Osteoblast (primary cell): ENCODE results near the gene P2RY14. TPM values are rescaled to one million over a fixed set of nuclear protein-coding genes. Genes with fewer than 3 reads are reported as not detected.

Source experiments
- DNase-seq: peaks from one replicate; pipeline ENCODE4 v3.0.0; 2011; ENCODE audit warnings: low spot score, mixed read lengths; ENCODE audit not compliant: insufficient read length; ENCODE audit errors: missing footprints
- H2AFZ ChIP-seq: 2 replicates; pipeline ENCODE4 v1.6.0; 2011; ENCODE audit warnings: mild to moderate bottlenecking, low read length
- H3K27ac ChIP-seq: 2 replicates; pipeline ENCODE4 v1.5.1; 2011; ENCODE audit warnings: mild to moderate bottlenecking, low read depth, low read length, moderate library complexity
- H3K27me3 ChIP-seq: 2 replicates; pipeline ENCODE4 v1.6.0; 2012; ENCODE audit warnings: mild to moderate bottlenecking, control low read depth, inconsistent platforms, low read length, moderate library complexity; ENCODE audit not compliant: insufficient read depth
- H3K36me3 ChIP-seq: 2 replicates; pipeline ENCODE4 v1.5.1; 2011; ENCODE audit warnings: mild to moderate bottlenecking, low read length, control low read depth, moderate library complexity; ENCODE audit not compliant: insufficient read depth
- H3K4me1 ChIP-seq: 2 replicates; pipeline ENCODE4 v1.5.1; 2011; ENCODE audit warnings: mild to moderate bottlenecking, low read length, control low read depth, moderate library complexity; ENCODE audit not compliant: insufficient read depth
- H3K4me2 ChIP-seq: 2 replicates; pipeline ENCODE4 v1.6.0; 2011; ENCODE audit warnings: mild to moderate bottlenecking, low read length; ENCODE audit not compliant: insufficient read depth
- H3K4me3 ChIP-seq: fragments of 200-600 bp; sonication (generic); 3 replicates; pipeline ENCODE4 v1.5.1; 2012; ENCODE audit warnings: mild to moderate bottlenecking, low read length, inconsistent platforms; ENCODE audit not compliant: insufficient read depth
- H3K79me2 ChIP-seq: 2 replicates; pipeline ENCODE4 v1.6.0; 2012; ENCODE audit warnings: mild to moderate bottlenecking, low read length, control low read depth, inconsistent platforms; ENCODE audit not compliant: insufficient read depth
- H3K9me3 ChIP-seq: 2 replicates; pipeline ENCODE4 v1.5.1; 2011; ENCODE audit warnings: low read depth, low read length, control low read depth
- H4K20me1 ChIP-seq: 2 replicates; pipeline ENCODE4 v1.6.0; 2012; ENCODE audit warnings: mild to moderate bottlenecking, low read length, control low read depth; ENCODE audit not compliant: insufficient read depth
- CTCF ChIP-seq: IDR thresholded peaks from 2 replicates; pipeline ENCODE4 v1.5.1; 2011; ENCODE audit warnings: mild to moderate bottlenecking, low read depth, low read length, moderate library complexity; ENCODE audit errors: extremely low read depth
- total RNA-seq: library from RNA; depleted of rRNA; stranded (reverse); fragments of >200 nt; gene quantifications from 2 replicates; pipeline ENCODE4 v1.2.3, GENCODE V29; 2012

The P2RY14 gene
- total RNA-seq, 1 donor, result not detected

- Histone ChIP-seq H4K20me1 (no peaks in the 10 kb centered on the region), H3K27ac (no peak overlapping the region), H3K27me3 (peaks cover 6% of the 10 kb centered on the region), H3K4me3 (no peak overlapping the region), H2AFZ (no peak overlapping the region), H3K79me2 (no peaks in the 10 kb centered on the region), H3K9me3 (no peaks in the 10 kb centered on the region), H3K4me2 (no peak overlapping the region), H3K4me1 (peaks cover 40% of the 10 kb centered on the region), H3K36me3 (no peaks in the 10 kb centered on the region)
- no peak for TF ChIP-seq CTCF
- DNase-seq, result no peak
Measured at GRCh38 chr3:151303751-151304150, 25.4 kb upstream of the P2RY14 start.

GRCh38 chr3:151301787-151302186, 23.4 kb upstream of the P2RY14 start:
- Histone ChIP-seq H3K4me2 (no peak overlapping the region), H3K79me2 (no peaks in the 10 kb centered on the region), H3K4me1 (peaks cover 31% of the 10 kb centered on the region), H4K20me1 (no peaks in the 10 kb centered on the region), H3K4me3 (no peak overlapping the region), H3K9me3 (no peaks in the 10 kb centered on the region), H3K27ac (no peak overlapping the region), H3K27me3 (peaks cover 6% of the 10 kb centered on the region), H3K36me3 (no peaks in the 10 kb centered on the region), H2AFZ (no peak overlapping the region)
- TF ChIP-seq CTCF, result no peak
- DNase-seq, result no peak

- H3K9me3 ChIP-seq, result no peaks in the 10 kb centered on the region
- H3K27me3 ChIP-seq, result peaks cover 6% of the 10 kb centered on the region
- H3K27ac ChIP-seq, result no peak overlapping the region
- no peak for DNase-seq
- no peak overlapping the region for H3K4me2 ChIP-seq
- no peak overlapping the region for H3K4me3 ChIP-seq
- no peaks in the 10 kb centered on the region for H3K36me3 ChIP-seq
- H3K79me2 ChIP-seq, result no peaks in the 10 kb centered on the region
- TF ChIP-seq CTCF, result no peak
- no peaks in the 10 kb centered on the region for H4K20me1 ChIP-seq
- H2AFZ ChIP-seq, result no peak overlapping the region
- H3K4me1 ChIP-seq, result peaks cover 21% of the 10 kb centered on the region
Measured at GRCh38 chr3:151300539-151300938, 22.2 kb upstream of the P2RY14 start.

- TF ChIP-seq CTCF, result no peak
- Histone ChIP-seq H3K36me3 (no peaks in the 10 kb centered on the region), H4K20me1 (no peaks in the 10 kb centered on the region), H2AFZ (no peak overlapping the region), H3K27ac (no peak overlapping the region), H3K27me3 (peaks cover 6% of the 10 kb centered on the region), H3K9me3 (no peaks in the 10 kb centered on the region), H3K4me1 (peaks cover 10% of the 10 kb centered on the region), H3K79me2 (no peaks in the 10 kb centered on the region), H3K4me2 (no peak overlapping the region), H3K4me3 (no peak overlapping the region)
- DNase-seq, result no peak
Measured at GRCh38 chr3:151299006-151299405, 20.7 kb upstream of the P2RY14 start.
